ENCODE measurements around the gene ACSS2. TPM values are rescaled to one million over a fixed set of nuclear protein-coding genes. Genes with fewer than 3 reads are reported as not detected.

The ACSS2 gene
- total RNA-seq, 4 donors from 2014 or later: 68.4 to 112 (median 94.3) TPM

- H3K4me1 ChIP-seq: no peaks in the 10 kb centered on the region
- DNase-seq (ENCODE audit: low spot score in 2 of 2): no peak
- no peaks in the 10 kb centered on the region for H3K9me3 ChIP-seq
- H3K4me3 ChIP-seq: no peak overlapping the region
- H3K36me3 ChIP-seq: peaks cover 0 to 61% (median 0%) of the 10 kb centered on the region in 3 donors
- no peak overlapping the region for H3K27ac ChIP-seq
- TF ChIP-seq EP300 (IDR thresholded peaks at IDR 0.05) (no peak), POLR2A (IDR thresholded peaks at IDR 0.05) (no peak), CTCF (IDR thresholded peaks at IDR 0.05) (no peak)
- 61 to 68% methylated on average over 29 to 31 of the region's 32 CpGs for WGBS, 2 donors
- no peaks in the 10 kb centered on the region for H3K27me3 ChIP-seq
Measured at GRCh38 chr20:34863421-34863965, 12.9 kb upstream of the ACSS2 start.

- Histone ChIP-seq H3K27me3 (no peaks in the 10 kb centered on the region), H3K4me3 (no peak overlapping the region), H3K27ac (no peak overlapping the region), H3K9me3 (no peaks in the 10 kb centered on the region), H3K4me1 (no peaks in the 10 kb centered on the region), H3K36me3 (peaks cover 0 to 54% (median 0%) of the 10 kb centered on the region in 3 donors)
- TF ChIP-seq EP300 (IDR thresholded peaks at IDR 0.05) (no peak), POLR2A (IDR thresholded peaks at IDR 0.05) (no peak), CTCF (IDR thresholded peaks at IDR 0.05) (no peak)
- 90 to 96% methylated on average over 5 of the region's 5 CpGs for WGBS, 2 donors
- DNase-seq (ENCODE audit: low spot score in 2 of 2): no peak
Measured at GRCh38 chr20:34864216-34864615, 12.2 kb upstream of the ACSS2 start.

GRCh38 chr20:34871320-34871926, 5.0 kb upstream of the ACSS2 start:
- 92 to 95% methylated on average over 7 of the region's 7 CpGs for WGBS, 2 donors
- Histone ChIP-seq H3K27me3 (no peaks in the 10 kb centered on the region), H3K9me3 (no peaks in the 10 kb centered on the region), H3K27ac (peak overlapping the region in 1 of 4 donors; percentile 89), H3K36me3 (no peaks in the 10 kb centered on the region), H3K4me1 (peaks cover 0 to 45% (median 9%) of the 10 kb centered on the region in 4 donors), H3K4me3 (peak overlapping the region in 1 of 4 donors; percentile 85)
- TF ChIP-seq POLR2A (IDR thresholded peaks at IDR 0.05) (no peak), EP300 (IDR thresholded peaks at IDR 0.05) (no peak), CTCF (IDR thresholded peaks at IDR 0.05) (no peak)
- DNase-seq (ENCODE audit: low spot score in 2 of 2): no peak

- Histone ChIP-seq H3K4me1 (peaks cover 0 to 45% (median 10%) of the 10 kb centered on the region in 4 donors), H3K27me3 (no peaks in the 10 kb centered on the region), H3K9me3 (no peaks in the 10 kb centered on the region), H3K36me3 (no peaks in the 10 kb centered on the region), H3K27ac (peak overlapping the region; percentile 66 to 89 (median 80)), H3K4me3 (peak overlapping the region; percentile 66 to 85 (median 76))
- 32 to 37% methylated on average over 10 of the region's 10 CpGs for WGBS, 2 donors
- DNase-seq (ENCODE audit: low spot score in 2 of 2): no peak
- no peak for TF ChIP-seq POLR2A (IDR thresholded peaks at IDR 0.05)
- no peak for TF ChIP-seq CTCF (IDR thresholded peaks at IDR 0.05)
Measured at GRCh38 chr20:34871966-34872621, 4.3 kb upstream of the ACSS2 start.

- peak in 1 of 2 donors; percentile 37 for TF ChIP-seq POLR2A (IDR thresholded peaks at IDR 0.05)
- TF ChIP-seq EP300 (IDR thresholded peaks at IDR 0.05): peak in 1 of 2 donors; percentile 69
- peak; percentile 70 to 89 (median 80) for TF ChIP-seq CTCF (IDR thresholded peaks at IDR 0.05)
- Histone ChIP-seq H3K9me3 (no peaks in the 10 kb centered on the region), H3K27me3 (no peaks in the 10 kb centered on the region), H3K36me3 (no peaks in the 10 kb centered on the region), H3K27ac (peak within 1 kb of the TSS; percentile 66 to 93 (median 80)), H3K4me3 (peak within 1 kb of the TSS; percentile 66 to 85 (median 76)), H3K4me1 (peaks cover 0 to 46% (median 10%) of the 10 kb centered on the region in 4 donors)
- WGBS, 2 donors: 0% methylated on average over 23 to 37 of the region's 52 CpGs
- DNase-seq (ENCODE audit: low spot score in 2 of 2): peak; percentile 59 to 68
Measured at GRCh38 chr20:34872622-34873224, 3.7 kb upstream of the ACSS2 start, which contains the start of gene GGT7. GGT7 (minus strand) TSS chr20:34872856; CDS start chr20:34872815, 41 bp downstream.

All from tibial nerve (tissue), 4 donors.